Endothelial cell of umbilical vein (primary cell): Measurements from ENCODE around the gene GOLGA1. TPM values are rescaled to one million over a fixed set of nuclear protein-coding genes. Genes with fewer than 3 reads are reported as not detected.

ENCODE experiments used
- BruUV-seq: library from RNA; stranded (reverse); fragments of 400-500 nt; replicated peaks from 2 replicates; lab custom pipeline; 2021; lab: Mats Ljungman, UMichigan
- CTCF ChIA-PET: fragments of 300-600, 350-600 bp; sonication (Branson Sonifier 250); formaldehyde crosslinking; loops from one replicate; lab custom pipeline; 2021; ENCODE audit warnings: antibody characterized with exemption, inconsistent platforms; lab: Charles Lee
- POLR2A ChIA-PET: fragments of 300-600, 350-600 bp; sonication (Branson Sonifier 250); formaldehyde crosslinking; loops from one replicate; lab custom pipeline; 2021; ENCODE audit warnings: antibody characterized with exemption, inconsistent platforms; lab: Charles Lee
- DNase-seq: peaks from one replicate; pipeline ENCODE4 v3.0.0-alpha.2; 2011; ENCODE audit warnings: low read depth, low spot score
- FAIRE-seq: peaks from 2 replicates; lab custom pipeline; 2011; peaks lifted over from hg19 to GRCh38; lab: Jason Lieb, UNC
- H2AFZ ChIP-seq: 2 replicates; pipeline ENCODE4 v1.6.0; 2012; ENCODE audit warnings: low read depth, low read length, control low read depth, inconsistent platforms
- H3K27ac ChIP-seq: 2 replicates; pipeline ENCODE4 v1.5.1; 2011; ENCODE audit warnings: low read depth, mild to moderate bottlenecking, control low read depth, low read length, moderate library complexity; ENCODE audit not compliant: insufficient read depth
- H3K27me3 ChIP-seq, 2 experiments: 2 replicates each; pipeline versions ENCODE4 v1.6.0 to v1.6.1; 2011; ENCODE audit warnings: low read length in 2 of 2, mixed read lengths in 1 of 2; ENCODE audit not compliant: control insufficient read depth in 2 of 2, insufficient read depth in 2 of 2
- H3K36me3 ChIP-seq, 2 experiments: 2 replicates in 1 of 2; 3 replicates in 1 of 2; pipeline ENCODE4 v1.5.1; 2011; ENCODE audit warnings: low read length in 2 of 2, mild to moderate bottlenecking in 1 of 2, moderate library complexity in 1 of 2; ENCODE audit not compliant: control insufficient read depth in 2 of 2, insufficient read depth in 2 of 2; ENCODE audit errors: extremely low read depth in 1 of 2
- H3K4me1 ChIP-seq: 3 replicates; pipeline ENCODE4 v1.5.1; 2011; ENCODE audit warnings: mild to moderate bottlenecking, low read length; ENCODE audit not compliant: control insufficient read depth, insufficient read depth; ENCODE audit errors: extremely low read depth
- H3K4me2 ChIP-seq: 2 replicates; pipeline ENCODE4 v1.6.1; 2011; ENCODE audit warnings: low read length, control low read depth, mixed read lengths; ENCODE audit not compliant: insufficient read depth
- H3K4me3 ChIP-seq, 3 experiments: fragments of 200-600 bp in 1 of 3; sonication (generic), shearing (Covaris generic) in 1 of 3; replicated peaks in 1 of 3; 2 replicates each; pipeline ENCODE4 v1.5.1; 2011 to 2016; ENCODE audit warnings: control low read depth in 3 of 3, low read length in 3 of 3, mild to moderate bottlenecking in 2 of 3, inconsistent platforms in 1 of 3, low read depth in 1 of 3, moderate library complexity in 1 of 3; ENCODE audit not compliant: insufficient read depth in 1 of 3
- H3K79me2 ChIP-seq: 2 replicates; pipeline ENCODE4 v1.6.0; 2012; ENCODE audit warnings: low read length, inconsistent platforms; ENCODE audit not compliant: control insufficient read depth, insufficient read depth
- H3K9ac ChIP-seq: replicated peaks from 2 replicates; pipeline ENCODE3; 2011; ENCODE audit warnings: low read length, control low read depth; ENCODE audit not compliant: insufficient read depth; ENCODE audit errors: extremely low read depth
- H3K9me1 ChIP-seq: replicated peaks from 3 replicates; pipeline ENCODE4 v1.6.0; 2011; ENCODE audit warnings: mild to moderate bottlenecking, low read length; ENCODE audit not compliant: control insufficient read depth, insufficient read depth; ENCODE audit errors: extremely low read depth
- H3K9me3 ChIP-seq: replicated peaks from 2 replicates; pipeline ENCODE4 v1.5.1; 2012; ENCODE audit warnings: low read length, inconsistent platforms; ENCODE audit not compliant: control insufficient read depth, insufficient read depth
- H4K20me1 ChIP-seq: replicated peaks from 2 replicates; pipeline ENCODE3; 2011; ENCODE audit warnings: mild to moderate bottlenecking, low read length; ENCODE audit not compliant: control insufficient read depth, insufficient read depth; ENCODE audit errors: extremely low read depth
- EZH2 ChIP-seq: IDR thresholded peaks from 2 replicates; pipeline ENCODE4 v1.6.1; 2012; ENCODE audit warnings: borderline replicate concordance, low read depth, mild to moderate bottlenecking, moderate library complexity, low read length, inconsistent platforms; ENCODE audit not compliant: severe bottlenecking
- FOS ChIP-seq: IDR thresholded peaks from 2 replicates; pipeline ENCODE4 v1.6.1; 2011; ENCODE audit warnings: mild to moderate bottlenecking, low read length, moderate library complexity, borderline replicate concordance; ENCODE audit not compliant: insufficient read depth
- GATA2 ChIP-seq: IDR thresholded peaks from 2 replicates; pipeline ENCODE4 v1.7.0; 2011; ENCODE audit warnings: low read depth, mild to moderate bottlenecking, moderate library complexity, mixed read lengths, low read length; ENCODE audit not compliant: insufficient read length, insufficient read depth
- JUN ChIP-seq: IDR thresholded peaks from 2 replicates; pipeline ENCODE4 v1.6.1; 2011; ENCODE audit warnings: borderline replicate concordance, low read depth; ENCODE audit not compliant: insufficient read length, insufficient read depth
- MYC ChIP-seq: IDR thresholded peaks from one replicate; pipeline ENCODE4 v1.6.1; 2011; ENCODE audit warnings: mild to moderate bottlenecking, low read depth, low read length
- dilution Hi-C: fragments of 300-500 bp; cut with MboI; formaldehyde crosslinking; loops from one replicate; pipeline ENCODE4 v1.15.0; 2019; ENCODE audit warnings: low sequenced_read_pairs; ENCODE audit not compliant: extremely low pct_ligation_motif_present
- intact Hi-C: fragments of 100-400 bp; cut with micrococcal nuclease; formaldehyde crosslinking; loops from one replicate; pipeline ENCODE4 v1.10.0; 2022
- polyA plus RNA-seq, 4 experiments: library from polyadenylated mRNA; depleted of rRNA in 3 of 4; stranded (reverse) in 3 of 4; unstranded in 1 of 4; fragments of >200 nt; gene quantifications; 2 replicates each; pipeline versions ENCODE4 v1.2.1 to v1.2.3, GENCODE V29; 2011 to 2012; ENCODE audit warnings: missing spikeins in 1 of 4
- total RNA-seq: library from RNA; stranded (reverse); gene quantifications from 2 replicates; pipeline ENCODE4 v1.2.3, GENCODE V29; 2021
- TF ChIP-seq, protein P1 (sequence below), 2 donors: IDR thresholded peaks; 1 replicate in 1 of 2; 2 replicates in 1 of 2; pipeline ENCODE4 v1.5.1; 2011; ENCODE audit warnings: low read length in 2 of 2, mild to moderate bottlenecking in 2 of 2, moderate library complexity in 2 of 2, control low read depth in 1 of 2, inconsistent platforms in 1 of 2, low read depth in 1 of 2; ENCODE audit not compliant: insufficient read depth in 1 of 2; ENCODE audit errors: extremely low read depth in 1 of 2
- TF ChIP-seq, protein P2 (sequence below): IDR thresholded peaks from 2 replicates; pipeline ENCODE4 v1.6.1; 2011; ENCODE audit not compliant: insufficient read depth, insufficient read length

GOLGA1 gene
- total and polyA plus RNA-seq, 2 donors (not counting 3 experiments of a cell fraction or from before 2014, with no cell fraction given), result 13.1 to 19.9 TPM

DNA sequence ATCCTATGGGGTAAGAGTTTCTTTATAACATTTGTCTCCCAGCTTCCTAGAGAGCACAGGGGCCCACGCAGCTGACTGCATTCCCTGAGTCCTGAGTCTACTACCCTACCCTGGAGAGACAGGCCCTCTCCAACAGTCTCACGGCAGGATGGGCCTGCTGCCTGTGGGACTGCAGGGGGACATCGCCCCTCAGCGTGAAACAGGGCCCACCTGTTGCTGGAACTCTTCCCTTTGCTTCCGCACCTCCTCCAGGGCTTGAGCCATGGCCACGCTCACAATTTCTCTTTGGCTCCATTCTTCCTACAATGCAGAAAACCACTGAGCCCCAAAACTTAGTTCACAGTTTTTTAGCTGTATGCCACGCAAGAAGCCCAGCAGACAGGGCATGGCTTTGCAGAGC, 50.7 kb downstream of the GOLGA1 start:
- intact Hi-C loops, result no loop called here
- no peaks in the 10 kb centered on the region for H3K4me1 ChIP-seq
- no peak overlapping the region for H3K27ac ChIP-seq
- no peak overlapping the region for H2AFZ ChIP-seq
- BruUV-seq, result no TSS peak
- no peaks in the 10 kb centered on the region for H3K79me2 ChIP-seq
- H4K20me1 ChIP-seq, result no peaks in the 10 kb centered on the region
- dilution Hi-C loops, result no loop called here
- FAIRE-seq, result no peak
- H3K9ac ChIP-seq, result no peak overlapping the region
- no peaks in the 10 kb centered on the region for H3K9me1 ChIP-seq
- no peaks in the 10 kb centered on the region for H3K27me3 ChIP-seq
- ChIA-PET POLR2A (no interaction called here), CTCF (interaction anchor here (1.0 kb wide), 1 partner anchor 12 kb away, joined by 3 read pairs; no protein-coding TSS in a partner anchor)
- TF ChIP-seq JUN (no peak), FOS (no peak), EZH2 (no peak), MYC (no peak), GATA2 (no peak)
- TF ChIP-seq, protein P1, sequence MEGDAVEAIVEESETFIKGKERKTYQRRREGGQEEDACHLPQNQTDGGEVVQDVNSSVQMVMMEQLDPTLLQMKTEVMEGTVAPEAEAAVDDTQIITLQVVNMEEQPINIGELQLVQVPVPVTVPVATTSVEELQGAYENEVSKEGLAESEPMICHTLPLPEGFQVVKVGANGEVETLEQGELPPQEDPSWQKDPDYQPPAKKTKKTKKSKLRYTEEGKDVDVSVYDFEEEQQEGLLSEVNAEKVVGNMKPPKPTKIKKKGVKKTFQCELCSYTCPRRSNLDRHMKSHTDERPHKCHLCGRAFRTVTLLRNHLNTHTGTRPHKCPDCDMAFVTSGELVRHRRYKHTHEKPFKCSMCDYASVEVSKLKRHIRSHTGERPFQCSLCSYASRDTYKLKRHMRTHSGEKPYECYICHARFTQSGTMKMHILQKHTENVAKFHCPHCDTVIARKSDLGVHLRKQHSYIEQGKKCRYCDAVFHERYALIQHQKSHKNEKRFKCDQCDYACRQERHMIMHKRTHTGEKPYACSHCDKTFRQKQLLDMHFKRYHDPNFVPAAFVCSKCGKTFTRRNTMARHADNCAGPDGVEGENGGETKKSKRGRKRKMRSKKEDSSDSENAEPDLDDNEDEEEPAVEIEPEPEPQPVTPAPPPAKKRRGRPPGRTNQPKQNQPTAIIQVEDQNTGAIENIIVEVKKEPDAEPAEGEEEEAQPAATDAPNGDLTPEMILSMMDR (IDR thresholded peaks at IDR 0.05; ENCODE audit: extremely low read depth in 1 of 2, insufficient read depth in 1 of 2, low read depth in 1 of 2, low read length in 2 of 2), result no peak
- TF ChIP-seq, protein P2, sequence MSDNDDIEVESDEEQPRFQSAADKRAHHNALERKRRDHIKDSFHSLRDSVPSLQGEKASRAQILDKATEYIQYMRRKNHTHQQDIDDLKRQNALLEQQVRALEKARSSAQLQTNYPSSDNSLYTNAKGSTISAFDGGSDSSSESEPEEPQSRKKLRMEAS, result no peak
- H3K36me3 ChIP-seq, result peaks cover 0 to 37% of the 10 kb centered on the region in 2 experiments
- H3K4me3 ChIP-seq, result no peak overlapping the region
- no peaks in the 10 kb centered on the region for H3K9me3 ChIP-seq
- H3K4me2 ChIP-seq, result no peak overlapping the region
- no peak for DNase-seq
